ENCODE data around the gene PSMD13.
"Not testable (repeated sequence)": the region's sequence is repeated elsewhere in the genome, so short reads cannot be mapped to it uniquely, and the experiment has no call there.

The PSMD13 gene

GRCh38 chr11:220641-221215 is 16.0 kb upstream of the PSMD13 start:
- not testable (repeated sequence) for DNase-seq

- DNase-seq = no peak
Observed at GRCh38 chr11:221539-221938, 15.2 kb upstream of the PSMD13 start.

- no peak for DNase-seq
Observed at GRCh38 chr11:221998-222789, 14.6 kb upstream of the PSMD13 start.

- DNase-seq = no peak
Observed at GRCh38 chr11:223026-223789, 13.6 kb upstream of the PSMD13 start.

- DNase-seq = no peak
Observed at GRCh38 chr11:223884-224283, 12.9 kb upstream of the PSMD13 start.

GRCh38 chr11:224424-224823 is 12.4 kb upstream of the PSMD13 start:
- no peak for DNase-seq

- DNase-seq = no peak
Observed at GRCh38 chr11:225734-226453, 10.9 kb upstream of the PSMD13 start.

GRCh38 chr11:227824-228379 is 8.9 kb upstream of the PSMD13 start:
- DNase-seq = no peak

- DNase-seq = no peak
Observed at GRCh38 chr11:230431-230830, 6.3 kb upstream of the PSMD13 start.

- DNase-seq = no peak
Observed at GRCh38 chr11:232783-233565, 3.8 kb upstream of the PSMD13 start.

- no peak for DNase-seq
Observed at GRCh38 chr11:235180-235579, 1.6 kb upstream of the PSMD13 start.

- DNase-seq = no peak
Observed at GRCh38 chr11:235609-235996, 1.2 kb upstream of the PSMD13 start.

GRCh38 chr11:235997-236773 is 591 bp upstream of the PSMD13 start, which contains the start of gene SIRT3:
TSS of gene SIRT3 (minus strand) at chr11:236342. CDS start at chr11:236328, 14 bp downstream.
- DNase-seq = peak; percentile 77 to 85

GRCh38 chr11:238346-238745 is 1.6 kb downstream of the PSMD13 start:
- DNase-seq = not testable (repeated sequence)

GRCh38 chr11:240315-240714 is 3.5 kb downstream of the PSMD13 start:
- no peak for DNase-seq

GRCh38 chr11:241634-242033 is 4.9 kb downstream of the PSMD13 start:
- DNase-seq = no peak

- DNase-seq = no peak
Observed at GRCh38 chr11:244376-244775, 7.6 kb downstream of the PSMD13 start.

GRCh38 chr11:249062-249461 is 12.3 kb downstream of the PSMD13 start:
- DNase-seq = no peak

- no peak for DNase-seq
Observed at GRCh38 chr11:250274-250673, 13.5 kb downstream of the PSMD13 start.

GRCh38 chr11:250740-251299 is 14.0 kb downstream of the PSMD13 start:
- DNase-seq = no peak

GRCh38 chr11:251550-251949 is 14.8 kb downstream of the PSMD13 start:
- no peak for DNase-seq

All from NCI-H446 (cell line).